ENCODE measurements around the gene PRR5. TPM values are rescaled to one million over a fixed set of nuclear protein-coding genes. Genes with fewer than 3 reads are reported as not detected.

PRR5 gene
- total and polyA plus RNA-seq, 2 donors (not counting 1 experiment from before 2014, with no cell fraction given): 18.4 to 36.1 TPM

DNA sequence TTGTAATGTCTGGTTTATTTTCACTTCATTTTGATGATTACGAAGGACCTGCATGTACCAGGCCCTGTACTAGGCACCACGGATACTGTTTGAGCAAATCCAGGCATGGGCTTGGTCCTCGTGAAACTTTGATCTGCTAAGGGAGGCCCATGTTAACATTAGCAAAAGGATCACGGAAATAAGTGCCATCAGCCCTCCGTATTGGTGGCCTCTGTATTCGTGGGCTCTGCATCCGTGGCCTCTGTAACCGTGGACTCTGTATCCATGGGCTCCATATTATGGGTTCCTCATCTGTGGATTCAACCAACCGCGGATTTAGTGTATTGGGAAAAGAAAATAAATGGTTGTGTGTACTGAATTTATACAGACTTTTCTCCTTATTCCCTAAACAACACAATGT is 59.0 kb downstream of the PRR5 start:
- Mint-ChIP-seq H3K4me3 (no peak overlapping the region), H3K9me3 (ENCODE audit: insufficient read depth) (peaks cover 3% of the 10 kb centered on the region), H3K27me3 (peaks cover 21% of the 10 kb centered on the region), H3K4me1 (no peaks in the 10 kb centered on the region), H3K27ac (no peak overlapping the region)
- TF ChIP-seq, protein P1, sequence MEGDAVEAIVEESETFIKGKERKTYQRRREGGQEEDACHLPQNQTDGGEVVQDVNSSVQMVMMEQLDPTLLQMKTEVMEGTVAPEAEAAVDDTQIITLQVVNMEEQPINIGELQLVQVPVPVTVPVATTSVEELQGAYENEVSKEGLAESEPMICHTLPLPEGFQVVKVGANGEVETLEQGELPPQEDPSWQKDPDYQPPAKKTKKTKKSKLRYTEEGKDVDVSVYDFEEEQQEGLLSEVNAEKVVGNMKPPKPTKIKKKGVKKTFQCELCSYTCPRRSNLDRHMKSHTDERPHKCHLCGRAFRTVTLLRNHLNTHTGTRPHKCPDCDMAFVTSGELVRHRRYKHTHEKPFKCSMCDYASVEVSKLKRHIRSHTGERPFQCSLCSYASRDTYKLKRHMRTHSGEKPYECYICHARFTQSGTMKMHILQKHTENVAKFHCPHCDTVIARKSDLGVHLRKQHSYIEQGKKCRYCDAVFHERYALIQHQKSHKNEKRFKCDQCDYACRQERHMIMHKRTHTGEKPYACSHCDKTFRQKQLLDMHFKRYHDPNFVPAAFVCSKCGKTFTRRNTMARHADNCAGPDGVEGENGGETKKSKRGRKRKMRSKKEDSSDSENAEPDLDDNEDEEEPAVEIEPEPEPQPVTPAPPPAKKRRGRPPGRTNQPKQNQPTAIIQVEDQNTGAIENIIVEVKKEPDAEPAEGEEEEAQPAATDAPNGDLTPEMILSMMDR (IDR thresholded peaks at IDR 0.05): no peak
- TF ChIP-seq EZH2 (IDR thresholded peaks at IDR 0.05; ENCODE audit: borderline replicate concordance, insufficient read depth, low read depth, low read length, poor library complexity, severe bottlenecking): no peak
- no peak for DNase-seq
- H3K9me3 ChIP-seq (ENCODE audit: control extremely low read depth in 1 of 3, control insufficient read depth in 2 of 3, insufficient read depth in 1 of 3, low read length in 2 of 3): peaks cover 0 to 17% (median 3%) of the 10 kb centered on the region in 3 donors
- no peak overlapping the region for H3K27ac ChIP-seq (ENCODE audit: low read length in 2 of 2)
- WGBS (ENCODE audit: insufficient coverage): 81% methylated on average over 6 of the region's 10 CpGs
- H3K36me3 ChIP-seq (replicated peaks in 1 of 2; ENCODE audit: control extremely low read depth in 1 of 2, control insufficient read depth in 1 of 2, extremely low read depth in 1 of 2, insufficient read depth in 2 of 2, low read length in 1 of 2): no peaks in the 10 kb centered on the region
- no peak overlapping the region for H2AFZ ChIP-seq (ENCODE audit: insufficient read depth, low read depth, low read length, poor library complexity, severe bottlenecking)
- H3K4me3 ChIP-seq (ENCODE audit: control extremely low read depth in 1 of 5, extremely low read depth in 1 of 5, insufficient read depth in 1 of 5, low read depth in 2 of 5, low read length in 4 of 5): no peak overlapping the region
- no peaks in the 10 kb centered on the region for H3K4me1 ChIP-seq (ENCODE audit: control insufficient read depth in 2 of 2, insufficient read depth in 2 of 2, low read length in 2 of 2)
- H4K20me1 ChIP-seq (ENCODE audit: control insufficient read depth, insufficient read depth, low read length, poor library complexity, severe bottlenecking): no peaks in the 10 kb centered on the region
- POLR2A ChIA-PET: no interaction called here
- ATAC-seq (ENCODE audit: low read depth): no peak
- CTCF ChIA-PET: no interaction called here
- no peak overlapping the region for H3K9ac ChIP-seq (ENCODE audit: low read length)
- H3K79me2 ChIP-seq (ENCODE audit: control insufficient read depth, insufficient read depth, low read length): no peaks in the 10 kb centered on the region
- intact Hi-C loops (cut with micrococcal nuclease): no loop called here
- H3K4me2 ChIP-seq (replicated peaks; ENCODE audit: low read depth, low read length, poor library complexity, severe bottlenecking): no peak overlapping the region
- H3K27me3 ChIP-seq (replicated peaks in 1 of 4; ENCODE audit: control extremely low read depth in 1 of 4, control insufficient read depth in 3 of 4, insufficient read depth in 4 of 4, low read length in 3 of 4): peaks cover 0 to 3% (median 0%) of the 10 kb centered on the region in 4 experiments

DNA sequence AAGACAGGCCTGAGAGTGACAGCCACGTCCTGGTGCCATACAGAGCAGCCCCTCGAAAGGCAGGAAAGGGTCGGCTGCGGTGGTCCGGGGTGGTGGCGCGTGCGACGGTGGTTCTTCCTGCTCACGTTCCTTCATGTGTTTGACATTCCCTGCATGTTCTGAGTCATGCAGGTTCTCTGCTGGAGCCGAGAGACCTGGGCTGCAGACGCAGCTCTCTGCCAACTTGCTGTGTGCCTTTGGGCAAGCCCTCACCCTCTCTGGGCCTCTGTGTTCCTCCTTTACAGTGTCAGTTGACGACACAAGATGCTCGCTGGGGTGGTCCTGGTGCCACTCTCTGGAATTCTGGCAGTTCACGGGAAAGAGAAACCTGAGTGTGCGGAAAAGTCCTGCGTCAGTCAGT is 62.4 kb downstream of the PRR5 start:
- Histone ChIP-seq H3K27ac (ENCODE audit: low read length in 2 of 2) (no peak overlapping the region), H4K20me1 (ENCODE audit: control insufficient read depth, insufficient read depth, low read length, poor library complexity, severe bottlenecking) (no peaks in the 10 kb centered on the region), H3K27me3 (replicated peaks in 1 of 4; ENCODE audit: control extremely low read depth in 1 of 4, control insufficient read depth in 3 of 4, insufficient read depth in 4 of 4, low read length in 3 of 4) (peaks cover 0 to 3% (median 0%) of the 10 kb centered on the region in 4 experiments), H2AFZ (ENCODE audit: insufficient read depth, low read depth, low read length, poor library complexity, severe bottlenecking) (no peak overlapping the region), H3K4me1 (ENCODE audit: control insufficient read depth in 2 of 2, insufficient read depth in 2 of 2, low read length in 2 of 2) (no peaks in the 10 kb centered on the region), H3K9me3 (ENCODE audit: control extremely low read depth in 1 of 3, control insufficient read depth in 2 of 3, insufficient read depth in 1 of 3, low read length in 2 of 3) (peaks cover 0 to 13% (median 3%) of the 10 kb centered on the region in 3 donors), H3K9ac (ENCODE audit: low read length) (no peak overlapping the region), H3K4me3 (ENCODE audit: control extremely low read depth in 1 of 5, extremely low read depth in 1 of 5, insufficient read depth in 1 of 5, low read depth in 2 of 5, low read length in 4 of 5) (no peak overlapping the region), H3K36me3 (replicated peaks in 1 of 2; ENCODE audit: control extremely low read depth in 1 of 2, control insufficient read depth in 1 of 2, extremely low read depth in 1 of 2, insufficient read depth in 2 of 2, low read length in 1 of 2) (no peaks in the 10 kb centered on the region), H3K79me2 (ENCODE audit: control insufficient read depth, insufficient read depth, low read length) (no peaks in the 10 kb centered on the region), H3K4me2 (replicated peaks; ENCODE audit: low read depth, low read length, poor library complexity, severe bottlenecking) (no peak overlapping the region)
- TF ChIP-seq EZH2 (IDR thresholded peaks at IDR 0.05; ENCODE audit: borderline replicate concordance, insufficient read depth, low read depth, low read length, poor library complexity, severe bottlenecking): no peak
- TF ChIP-seq, protein P1 (IDR thresholded peaks at IDR 0.05): no peak
- WGBS (ENCODE audit: insufficient coverage): 95% methylated on average over 17 of the region's 17 CpGs
- ATAC-seq (ENCODE audit: low read depth): no peak
- DNase-seq: no peak
- H3K27ac Mint-ChIP-seq: no peak overlapping the region
- peaks cover 3% of the 10 kb centered on the region for H3K9me3 Mint-ChIP-seq (ENCODE audit: insufficient read depth)
- intact Hi-C loops (cut with micrococcal nuclease): no loop called here
- H3K4me3 Mint-ChIP-seq: no peak overlapping the region
- H3K4me1 Mint-ChIP-seq: no peaks in the 10 kb centered on the region
- peaks cover 13% of the 10 kb centered on the region for H3K27me3 Mint-ChIP-seq
- ChIA-PET CTCF (no interaction called here), POLR2A (no interaction called here)

Measured in B cell (primary cell).